Hematopoietic multipotent progenitor cell treated with erythropoietin and hydrocortisone succinate and interleukin-3 and kit ligand, for 17 days (in vitro differentiated cells): Measurements from ENCODE around the gene LILRB1.
A peak's percentile ranks its signal among the peaks of the same experiment; 100 is the strongest.
"Not testable (repeated sequence)": the region's sequence is repeated elsewhere in the genome, so short reads cannot be mapped to it uniquely, and the experiment has no call there.

Source experiments
- DNase-seq: peaks from one replicate; pipeline ENCODE4 v3.0.0-alpha.2; 2015; ENCODE audit warnings: low spot score

Gene LILRB1

GRCh38 chr19:54661846-54662481 is 31.7 kb downstream of the LILRB1 start:
- no peak for DNase-seq

DNA sequence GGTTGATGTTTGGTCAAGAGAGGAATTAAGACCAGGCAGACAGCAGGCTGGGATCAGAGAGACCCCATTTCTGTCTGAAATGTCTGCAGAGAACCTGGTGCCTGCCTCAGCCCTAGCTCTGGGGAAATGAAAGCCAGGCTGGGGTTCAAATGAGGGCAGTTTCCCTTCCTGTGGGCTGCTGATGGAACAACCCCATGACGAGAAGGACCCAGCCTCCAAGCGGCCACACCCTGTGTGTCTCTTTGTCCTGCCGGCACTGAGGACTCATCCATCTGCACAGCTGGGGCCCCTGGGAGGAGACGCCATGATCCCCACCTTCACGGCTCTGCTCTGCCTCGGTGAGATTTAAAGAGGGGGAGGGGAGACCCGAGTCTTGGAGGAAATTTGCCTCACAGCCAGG is 32.4 kb downstream of the LILRB1 start, which contains the start of gene LILRB4:
Gene LILRB4 (plus strand): TSS at position 256 of the 400 bp plus-strand sequence. CDS start 49 bp downstream, at position 305.
- DNase-seq, result no peak

GRCh38 chr19:54665530-54665929 is 35.2 kb downstream of the LILRB1 start:
- DNase-seq, result no peak

DNA sequence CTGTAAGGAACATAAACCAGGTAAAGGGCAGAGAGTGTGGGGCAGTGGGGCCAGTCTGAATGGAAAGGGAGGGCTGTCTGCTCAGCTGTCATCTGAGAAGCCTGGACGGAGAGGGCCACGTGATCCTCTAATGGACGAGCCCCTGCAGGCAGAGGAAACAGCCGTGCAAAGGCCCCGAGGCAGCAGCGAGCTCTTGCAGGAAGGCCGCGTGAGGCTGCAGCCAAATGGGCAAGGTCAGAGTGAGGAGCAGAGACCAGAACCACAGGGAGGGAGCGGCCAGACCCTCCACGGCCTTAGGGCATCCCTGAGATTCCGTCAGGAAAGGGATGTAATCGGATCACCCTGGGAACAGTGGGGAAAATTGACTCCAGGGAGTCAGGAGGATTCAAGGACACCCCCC is 36.9 kb downstream of the LILRB1 start:
- no peak for DNase-seq

GRCh38 chr19:54668353-54668752 is 38.1 kb downstream of the LILRB1 start:
- no peak for DNase-seq

DNA sequence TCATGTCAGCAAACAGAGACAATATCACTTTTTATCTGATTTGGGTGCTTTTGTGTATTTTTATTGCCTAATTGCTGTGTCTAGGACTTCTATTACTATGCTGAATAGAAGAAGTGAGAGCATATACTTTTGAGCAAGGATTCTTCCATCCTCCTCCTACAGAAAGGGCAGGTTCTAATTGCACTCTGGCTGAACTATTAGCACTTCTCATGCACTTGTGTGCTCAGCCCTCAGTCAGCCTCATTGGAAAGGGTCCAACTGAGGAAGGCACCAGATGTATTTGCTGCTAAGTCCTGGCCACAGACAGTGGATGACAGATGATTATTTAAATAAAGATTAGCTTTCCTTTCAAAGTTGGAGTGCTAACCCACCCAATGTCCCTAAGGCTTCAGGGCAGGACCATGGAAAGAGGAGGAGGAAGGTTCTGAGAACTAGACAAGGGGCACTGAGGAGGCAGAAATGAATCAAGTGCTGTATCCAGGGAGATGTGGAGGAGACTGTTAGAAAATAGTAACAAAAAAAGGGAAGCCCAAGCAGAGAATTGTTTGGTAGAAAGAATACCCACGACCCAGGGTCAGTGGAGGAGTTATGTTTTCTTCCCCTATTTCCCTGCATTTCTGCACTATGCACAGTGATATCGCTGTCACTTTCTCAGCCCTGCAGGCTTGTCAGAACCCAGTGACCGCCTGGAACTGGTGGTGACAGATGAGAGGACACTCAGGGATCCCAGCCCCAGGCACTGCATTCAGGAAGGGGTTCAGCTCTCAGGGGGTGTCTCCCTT is 40.5 kb downstream of the LILRB1 start:
- no peak for DNase-seq

- no peak for DNase-seq
These were observed 42.9 kb downstream of the LILRB1 start for GRCh38 chr19:54673222-54673621.

GRCh38 chr19:54674021-54674617 is 43.8 kb downstream of the LILRB1 start:
- DNase-seq, result peak; percentile 53

DNA sequence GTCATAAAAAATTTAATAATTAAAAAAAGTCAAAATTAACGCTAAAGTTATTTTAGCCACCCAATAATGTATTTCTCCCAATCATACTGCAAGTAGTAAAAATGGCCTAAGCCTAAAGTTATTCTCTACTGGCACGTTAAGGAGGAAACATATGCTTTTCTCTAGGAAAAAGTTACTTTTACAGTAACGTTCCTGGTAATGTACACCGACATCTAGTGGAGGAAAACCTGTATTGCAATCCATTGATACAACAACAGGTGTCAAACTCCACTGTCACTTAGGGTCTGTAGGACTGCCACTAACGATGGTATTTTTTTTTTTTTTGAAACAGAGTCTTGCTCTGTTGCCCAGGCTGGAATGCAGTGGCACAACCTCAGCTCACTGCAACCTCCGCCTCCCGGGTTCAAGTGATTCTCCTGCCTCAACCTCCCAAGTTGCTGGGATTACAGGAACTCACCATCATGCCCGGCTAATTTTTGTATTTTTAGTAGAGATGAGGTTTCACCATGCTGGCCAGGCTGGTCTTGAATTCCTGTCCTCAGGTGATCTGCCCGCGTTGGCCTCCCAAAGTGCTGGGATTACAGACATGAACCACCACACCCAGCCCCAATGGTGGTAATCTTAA is 46.0 kb downstream of the LILRB1 start:
- DNase-seq, result peak; percentile 29

GRCh38 chr19:54677217-54677616 is 46.9 kb downstream of the LILRB1 start:
- DNase-seq, result no peak

DNA sequence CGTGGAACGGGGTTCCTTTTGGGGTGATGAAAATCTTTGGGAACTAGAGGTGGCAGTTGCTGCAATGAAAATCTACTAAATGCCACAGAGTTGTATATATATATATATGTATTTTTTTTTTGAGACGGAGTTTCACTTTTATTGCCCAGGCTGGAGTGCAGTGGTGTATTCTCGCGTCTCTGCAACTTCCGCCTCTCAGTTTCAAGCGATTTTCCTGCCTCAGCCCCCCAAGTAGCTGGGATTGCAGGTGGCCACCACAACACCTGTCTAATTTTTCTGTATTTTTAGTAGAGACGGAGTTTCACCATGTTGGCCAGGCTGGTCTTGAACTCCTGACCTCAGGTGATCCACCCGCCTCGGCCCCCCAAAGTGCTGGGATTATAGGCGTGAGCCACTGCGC is 51.3 kb downstream of the LILRB1 start:
- not testable (repeated sequence) for DNase-seq

- DNase-seq, result no peak
These were observed 52.1 kb downstream of the LILRB1 start for GRCh38 chr19:54682306-54682856.

DNA sequence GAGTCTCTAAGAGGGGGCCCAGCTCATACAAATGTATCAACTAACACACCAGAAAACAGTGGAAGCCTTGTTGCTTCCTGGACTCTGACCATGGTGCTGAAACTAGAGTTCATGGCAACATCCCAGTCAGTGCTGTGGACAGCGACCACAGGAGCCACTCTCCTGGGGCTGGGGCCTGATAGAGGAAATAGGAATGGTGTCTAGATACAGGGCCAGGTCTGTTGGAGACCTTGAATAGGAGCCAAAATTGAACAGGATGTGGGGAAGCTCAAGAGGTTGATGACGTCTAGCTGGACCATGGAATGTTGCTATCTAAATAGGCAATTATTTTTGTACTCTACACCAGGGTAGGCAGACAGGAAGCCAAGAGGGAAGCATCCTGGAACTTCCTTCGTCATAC is 54.2 kb downstream of the LILRB1 start:
- no peak for DNase-seq
